ENCODE measurements around the gene PRPSAP1.

PRPSAP1 gene

DNA sequence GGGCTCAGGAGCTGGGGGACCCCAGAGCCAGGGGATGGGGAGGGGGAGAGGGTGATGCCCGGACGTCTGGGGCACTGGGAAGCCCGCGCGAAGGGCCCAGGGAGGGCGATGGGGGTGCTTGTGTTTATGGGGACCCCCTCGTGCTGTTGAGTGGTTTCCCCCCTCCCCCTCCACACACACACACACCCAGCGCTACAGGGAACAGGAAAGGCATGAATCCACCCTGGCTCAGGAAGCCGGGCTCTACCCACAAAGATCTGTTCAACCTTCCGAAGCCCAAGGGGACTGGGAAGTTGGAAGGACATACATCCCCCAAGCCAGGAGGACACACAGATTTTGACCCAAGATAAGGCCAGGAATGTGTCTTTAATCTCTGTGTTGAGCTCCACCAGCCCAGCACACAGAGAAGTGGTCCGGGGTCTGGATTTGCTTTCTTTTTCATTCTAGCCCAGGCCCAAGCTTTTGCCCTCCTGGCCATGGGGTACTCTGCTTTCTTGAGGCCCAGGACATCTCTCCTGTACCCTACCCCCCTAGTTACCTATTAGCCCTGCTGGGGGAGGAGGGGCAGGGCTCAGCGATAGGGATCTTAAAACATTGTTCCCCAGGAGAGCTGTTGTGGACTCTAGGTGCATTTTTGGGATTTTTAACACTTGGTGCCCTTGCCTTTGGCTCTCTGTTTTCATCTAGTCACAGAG, 87.3 kb downstream of the PRPSAP1 start:
- H3K4me3 ChIP-seq (replicated peaks; ENCODE audit: low read depth, low read length), result peak overlapping the region; percentile 72
- peak; percentile 40 for DNase-seq (ENCODE audit: low read depth)
- no peak for TF ChIP-seq CTCF (IDR thresholded peaks at IDR 0.05; ENCODE audit: low read length, missing control alignments)

- peak overlapping the region; percentile 72 for H3K4me3 ChIP-seq (replicated peaks; ENCODE audit: low read depth, low read length)
- DNase-seq (ENCODE audit: low read depth), result peak; percentile 53
- no peak for TF ChIP-seq CTCF (IDR thresholded peaks at IDR 0.05; ENCODE audit: low read length, missing control alignments)
Measured at GRCh38 chr17:76265624-76266243, 88.0 kb downstream of the PRPSAP1 start.

DNA sequence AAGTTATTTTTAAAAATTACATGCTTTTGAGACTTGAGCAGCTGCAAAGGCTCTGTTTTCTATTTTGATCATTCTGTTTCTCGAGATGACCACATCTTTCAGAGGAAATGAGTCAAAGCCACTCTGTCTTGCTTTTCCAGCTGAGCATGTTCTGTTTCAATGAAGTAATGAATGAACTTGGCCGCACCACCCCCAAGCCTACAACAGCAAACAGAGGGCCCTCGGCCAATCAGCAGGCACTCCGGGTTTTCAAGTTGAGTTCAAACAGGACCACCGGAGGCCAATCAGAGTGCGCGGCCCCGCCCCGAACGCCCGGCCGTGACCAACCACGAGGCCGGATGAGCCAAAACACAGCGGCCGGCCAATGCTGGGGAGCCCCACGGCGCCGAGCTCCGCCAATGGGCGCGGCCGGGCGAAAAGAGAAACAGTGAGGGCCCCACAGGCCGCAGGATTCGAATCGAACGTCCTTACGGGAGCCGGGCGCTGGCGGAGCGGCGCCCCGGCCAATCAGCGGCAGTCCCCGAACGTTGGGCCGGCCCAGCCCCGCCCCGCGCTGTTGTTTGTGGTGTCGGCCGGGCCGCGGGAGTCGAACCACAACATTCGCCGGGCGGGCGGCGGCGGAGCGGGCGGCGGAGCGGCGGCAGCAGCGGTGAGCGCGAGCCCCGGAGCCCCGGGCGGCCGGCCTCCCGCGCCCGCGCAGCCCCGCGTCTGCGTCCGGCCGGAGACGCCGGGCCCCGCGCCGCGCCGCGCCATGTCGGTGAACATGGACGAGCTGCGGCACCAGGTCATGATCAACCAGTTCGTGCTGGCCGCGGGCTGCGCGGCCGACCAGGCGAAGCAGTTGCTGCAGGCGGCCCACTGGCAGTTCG, 88.7 kb downstream of the PRPSAP1 start, which contains the start of gene UBALD2:
TSS of gene UBALD2 (plus strand) at position 594 of the 869 bp plus-strand sequence. CDS start at position 752, 158 bp downstream.
- H3K4me3 ChIP-seq (replicated peaks; ENCODE audit: low read depth, low read length), result peak within 1 kb of the TSS; percentile 72
- TF ChIP-seq CTCF (IDR thresholded peaks at IDR 0.05; ENCODE audit: low read length, missing control alignments), result no peak
- DNase-seq (ENCODE audit: low read depth), result peak; percentile 100

DNA sequence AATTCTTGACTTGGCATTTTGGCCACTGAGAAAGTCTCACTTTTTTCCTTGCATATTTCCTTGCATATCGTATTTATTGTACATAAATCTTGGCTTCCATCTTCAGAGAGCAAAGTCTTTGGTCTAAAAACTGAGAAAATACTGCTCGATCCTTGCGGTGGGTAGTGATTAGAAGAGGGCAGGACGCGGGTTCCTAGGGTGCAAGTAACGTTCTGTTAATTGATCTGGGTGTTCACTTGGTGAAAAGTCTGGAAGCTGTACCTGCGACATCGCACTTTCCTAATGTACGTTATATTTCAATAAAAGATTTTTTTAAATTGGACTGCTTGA, 89.3 kb downstream of the PRPSAP1 start:
- no peak for DNase-seq (ENCODE audit: low read depth)
- TF ChIP-seq CTCF (IDR thresholded peaks at IDR 0.05; ENCODE audit: low read length, missing control alignments), result no peak
- H3K4me3 ChIP-seq (replicated peaks; ENCODE audit: low read depth, low read length), result peak overlapping the region; percentile 1

DNA sequence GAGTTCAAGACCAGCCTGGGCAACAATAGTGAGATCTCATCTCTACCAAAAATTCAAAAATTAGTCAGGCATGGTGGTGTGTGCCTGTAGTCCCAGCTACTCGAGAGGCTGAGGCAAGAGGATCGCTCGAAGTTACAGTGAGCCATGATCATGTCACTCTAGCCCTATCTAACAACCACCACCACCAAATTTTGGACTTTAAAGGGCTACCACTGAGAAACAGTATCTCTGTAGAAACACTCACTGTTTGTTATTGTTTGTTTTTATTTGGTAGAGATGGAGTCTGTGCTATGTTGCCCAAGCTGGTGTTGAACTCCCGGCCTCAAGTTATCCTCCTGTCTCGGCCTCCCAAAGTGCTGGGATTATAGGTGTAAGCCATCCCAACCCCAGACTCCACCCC, 89.8 kb downstream of the PRPSAP1 start:
- no peak for DNase-seq (ENCODE audit: low read depth)
- H3K4me3 ChIP-seq (replicated peaks; ENCODE audit: low read depth, low read length), result no peak overlapping the region
- TF ChIP-seq CTCF (IDR thresholded peaks at IDR 0.05; ENCODE audit: low read length, missing control alignments), result no peak

DNA sequence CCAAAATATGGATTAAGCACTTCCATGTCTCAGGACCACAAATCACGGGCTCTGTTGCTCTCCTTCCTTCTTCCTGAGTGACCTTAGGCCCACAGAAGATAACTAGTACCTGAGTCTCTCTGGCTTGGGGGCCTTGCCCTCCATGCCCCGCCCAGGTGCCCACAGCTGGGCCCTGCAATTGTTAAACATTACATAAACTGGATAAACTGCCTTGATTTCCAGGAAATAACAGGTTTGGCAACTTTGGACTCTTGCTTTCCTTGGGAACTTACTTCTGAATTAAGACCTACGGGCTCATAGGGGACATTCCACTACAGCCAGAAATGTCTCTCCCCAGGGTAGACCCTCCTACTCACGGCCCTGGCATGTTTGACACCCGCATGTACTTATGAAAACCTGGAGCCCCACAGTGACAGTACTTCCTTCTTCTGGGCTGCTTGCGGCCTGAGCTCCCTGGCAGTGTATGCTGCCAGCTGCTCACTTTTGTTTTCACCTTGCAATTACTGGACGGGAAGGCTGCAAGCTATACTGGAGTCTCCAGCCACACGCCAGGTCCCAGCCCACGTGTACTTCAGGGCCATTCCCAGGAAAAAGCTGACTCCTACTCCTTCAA, 90.9 kb downstream of the PRPSAP1 start:
- DNase-seq (ENCODE audit: low read depth), result no peak
- no peak overlapping the region for H3K4me3 ChIP-seq (replicated peaks; ENCODE audit: low read depth, low read length)
- no peak for TF ChIP-seq CTCF (IDR thresholded peaks at IDR 0.05; ENCODE audit: low read length, missing control alignments)
